Ramos (cell line): ENCODE results near the gene BORCS5.

Experiments
- in situ Hi-C: fragments of 300-500 bp; cut with MboI; formaldehyde crosslinking; loops from one replicate; pipeline ENCODE4 v1.14.3; 2022; ENCODE audit warnings: low sequenced_read_pairs; ENCODE audit not compliant: unreplicated experiment

The BORCS5 gene

DNA sequence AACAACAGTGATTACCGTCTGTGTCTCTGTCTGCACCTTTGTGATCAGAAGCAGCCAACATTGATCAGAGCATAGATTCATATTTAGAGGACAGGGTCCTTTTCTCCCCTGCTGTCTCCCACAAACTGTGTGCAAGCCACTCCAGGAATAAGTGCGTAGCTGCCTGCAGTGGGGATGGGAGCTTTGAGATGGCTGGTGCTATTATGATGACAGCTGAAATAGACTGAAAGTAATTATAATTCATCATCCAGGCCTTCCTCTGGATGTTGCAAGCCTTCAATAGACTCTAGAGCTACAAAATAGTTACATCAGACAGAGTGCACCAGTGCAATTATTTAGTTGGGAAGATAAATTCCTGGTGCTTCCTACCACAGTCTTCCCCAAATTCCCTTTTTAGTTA, 68.1 kb downstream of the BORCS5 start:
- in situ Hi-C loops = no loop called here

DNA sequence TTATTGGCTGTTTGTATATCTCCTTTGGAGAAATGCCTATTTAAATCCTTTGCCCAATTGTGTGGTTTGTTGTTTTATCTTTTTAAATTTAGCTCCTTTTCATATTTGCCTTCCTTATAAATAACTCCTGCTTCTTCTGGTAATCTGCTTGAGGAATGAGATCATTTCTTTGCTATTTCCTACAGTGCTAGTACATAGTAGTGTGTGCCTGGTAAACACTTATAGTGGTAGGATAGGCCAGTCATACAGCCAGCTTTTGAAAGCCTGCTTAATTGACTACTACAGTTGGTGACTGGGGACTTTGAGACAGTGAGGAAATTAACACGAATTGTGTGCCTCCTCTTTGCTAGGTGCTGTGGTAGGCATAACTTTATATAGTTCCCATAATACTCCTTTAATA, 68.7 kb downstream of the BORCS5 start:
- in situ Hi-C loops = no loop called here

GRCh38 chr12:12427568-12427967, 70.7 kb downstream of the BORCS5 start:
- in situ Hi-C loops = no loop called here

DNA sequence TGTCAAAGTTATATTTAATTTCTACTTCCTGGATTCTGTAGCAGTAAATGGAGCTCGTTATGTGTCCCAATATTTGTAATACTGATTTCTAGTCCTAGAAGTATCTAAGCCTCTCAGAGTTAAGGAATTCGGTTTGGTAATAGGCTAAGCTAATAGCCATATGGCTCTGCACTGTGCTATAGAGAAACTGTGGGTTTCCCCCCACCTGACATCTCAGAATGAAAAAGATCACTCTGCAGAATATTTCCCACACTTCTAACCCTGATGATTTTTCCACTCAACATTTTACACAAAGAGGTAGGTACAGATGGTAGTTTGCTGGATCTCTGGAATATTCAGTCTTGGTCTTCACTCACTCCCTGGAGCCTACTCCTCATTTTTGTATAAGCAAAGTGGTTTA, 71.2 kb downstream of the BORCS5 start:
- in situ Hi-C loops = no loop called here

DNA sequence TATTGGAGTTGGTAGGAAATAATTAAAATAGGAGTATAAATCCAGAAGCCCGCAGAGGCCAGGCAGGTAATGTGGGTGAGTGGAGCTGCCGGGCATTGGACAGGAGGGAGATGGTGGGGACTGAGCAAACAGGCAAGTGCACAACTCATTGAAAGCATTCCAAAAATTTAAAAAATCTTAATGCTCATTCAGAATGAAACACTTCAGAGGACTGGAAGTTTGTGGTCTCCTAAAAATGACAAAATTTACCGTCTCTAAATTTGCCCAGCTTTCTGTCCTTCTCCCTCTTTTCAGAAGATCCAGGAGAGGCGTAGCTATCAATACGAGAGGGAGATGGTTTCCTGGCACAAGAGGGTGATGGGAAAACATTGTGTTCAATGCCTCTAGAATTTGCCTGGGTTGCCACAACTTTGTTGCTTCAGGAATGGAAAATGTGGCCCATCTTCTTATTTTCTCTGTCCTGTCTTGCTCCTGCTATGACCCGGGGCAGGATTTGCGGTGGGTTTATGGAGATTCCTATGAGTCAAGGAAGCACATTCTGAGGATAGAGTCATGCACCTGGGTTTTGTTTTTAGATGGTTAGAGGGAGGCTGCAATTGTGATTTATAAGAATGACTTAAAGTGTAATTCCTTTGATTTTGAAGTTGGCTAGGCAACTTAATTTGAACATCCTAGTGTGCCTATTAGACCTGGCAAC, 72.2 kb downstream of the BORCS5 start:
- in situ Hi-C loops = no loop called here

DNA sequence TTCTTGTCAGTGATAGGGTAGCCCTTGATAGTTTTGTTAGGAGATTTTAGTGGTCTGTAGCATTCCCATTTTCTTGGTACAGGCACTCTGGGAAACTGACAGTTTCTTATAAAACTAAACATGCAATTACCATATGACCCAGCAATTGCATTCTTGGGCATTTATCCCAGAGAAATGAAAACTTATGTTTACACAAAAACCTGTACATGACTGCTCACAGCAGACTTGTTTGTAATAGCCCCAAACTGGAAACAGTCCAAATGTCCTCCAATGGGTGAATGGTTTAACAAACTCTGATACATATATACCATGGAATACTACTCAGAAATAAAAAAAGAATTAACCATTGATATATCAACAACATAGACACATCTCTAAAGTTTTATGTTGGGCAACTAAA, 75.5 kb downstream of the BORCS5 start:
- in situ Hi-C loops = no loop called here

GRCh38 chr12:12433203-12433731, 76.4 kb downstream of the BORCS5 start:
- in situ Hi-C loops = no loop called here

DNA sequence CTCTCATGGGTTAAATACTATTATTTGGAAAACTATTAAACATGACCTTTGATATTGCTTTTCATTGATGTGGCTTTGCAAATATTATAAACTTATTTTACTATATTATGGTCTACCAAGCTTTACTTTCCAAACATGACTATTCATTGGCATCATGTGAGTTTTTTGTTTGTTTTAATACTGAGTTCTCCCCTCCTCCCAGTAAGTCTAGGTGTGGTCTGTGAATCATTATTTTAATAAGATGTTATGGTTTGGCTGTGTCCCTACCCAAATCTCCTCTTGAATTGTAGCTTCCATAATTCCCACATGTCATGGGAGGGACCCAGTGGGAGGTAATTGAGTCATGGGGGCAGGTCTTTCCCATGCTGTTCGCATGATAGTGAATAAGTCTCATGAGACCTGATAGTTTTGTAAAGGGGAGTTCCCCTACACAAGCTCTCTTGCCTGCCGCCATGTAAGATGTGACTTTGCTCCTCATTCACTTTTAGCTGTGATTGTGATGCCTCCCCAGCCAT, 80.0 kb downstream of the BORCS5 start:
- in situ Hi-C loops = no loop called here

DNA sequence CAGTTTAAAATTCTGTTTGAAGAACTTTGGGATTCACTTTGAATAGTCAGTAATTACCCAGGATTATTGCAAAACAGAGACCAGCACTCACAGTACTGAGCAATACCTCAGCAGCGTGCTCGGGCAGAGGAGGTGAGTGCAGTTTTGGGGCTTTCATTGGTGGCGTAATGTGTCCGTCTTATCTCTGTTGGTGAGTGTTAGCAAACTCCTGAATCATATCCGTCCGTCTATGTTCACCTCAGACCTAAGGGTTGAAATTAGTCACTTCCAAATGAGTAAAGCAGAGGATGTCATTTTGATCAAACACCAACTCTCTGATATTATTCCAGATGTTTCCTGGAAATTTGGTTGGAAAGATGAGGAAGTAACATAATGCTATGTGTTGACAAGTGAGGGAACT, 82.8 kb downstream of the BORCS5 start:
- in situ Hi-C loops = no loop called here

- in situ Hi-C loops = no loop called here
These were observed 84.0 kb downstream of the BORCS5 start for GRCh38 chr12:12440784-12441428.

- in situ Hi-C loops = no loop called here
These were observed 84.5 kb downstream of the BORCS5 start for GRCh38 chr12:12441429-12441807.

DNA sequence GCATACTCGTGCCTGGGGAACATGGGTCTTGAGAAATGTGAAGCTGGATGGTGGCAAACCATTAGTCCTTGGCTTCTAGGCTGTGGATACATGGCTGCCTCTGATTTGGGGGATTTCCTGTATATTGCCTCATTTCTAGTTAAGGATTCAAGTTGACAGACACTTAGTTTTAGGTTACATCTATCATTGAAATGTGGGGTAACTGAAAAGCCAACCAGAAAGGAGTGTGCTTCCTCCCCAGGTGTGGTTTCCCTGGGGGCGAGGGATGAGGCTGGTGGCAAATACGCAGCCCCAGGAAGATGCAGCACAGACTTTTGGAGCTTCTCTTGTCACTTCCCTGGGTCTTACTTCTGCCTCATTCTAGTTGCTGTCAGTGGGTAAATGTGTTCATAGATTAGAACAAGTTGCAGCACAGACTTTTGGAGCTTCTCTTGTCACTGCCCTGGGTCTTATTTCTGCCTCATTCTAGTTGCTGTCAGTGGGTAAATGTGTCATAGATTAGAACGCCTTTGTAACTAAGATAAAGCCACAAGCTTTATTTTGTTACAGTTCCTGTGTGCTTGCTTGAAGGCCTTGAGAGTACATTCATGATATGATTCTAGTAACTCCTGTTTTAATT, 85.1 kb downstream of the BORCS5 start:
- in situ Hi-C loops = no loop called here

DNA sequence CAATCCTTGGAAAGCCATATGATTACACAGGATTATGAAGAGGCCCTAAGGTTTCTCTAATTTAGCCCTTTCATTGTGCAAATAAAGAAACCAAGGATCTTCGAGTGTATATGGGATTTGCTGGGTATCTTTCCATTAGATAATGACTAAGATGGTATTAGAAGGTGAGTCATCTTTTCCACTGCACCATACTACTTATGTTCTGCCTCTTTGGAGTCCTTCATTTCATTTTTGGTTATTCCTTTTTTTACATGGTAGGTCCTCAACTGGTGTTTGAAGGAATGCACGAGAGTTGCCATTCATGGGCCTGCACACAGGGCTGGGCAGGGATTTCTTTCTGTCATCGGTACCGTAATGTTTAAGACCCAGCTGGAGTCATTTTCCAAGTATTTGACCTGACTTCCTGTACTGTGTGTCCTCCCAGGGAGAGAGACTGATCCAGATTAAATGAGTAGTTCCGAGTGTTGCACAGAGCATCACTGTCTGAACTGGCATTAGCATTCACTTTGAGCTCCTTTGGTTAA, 85.7 kb downstream of the BORCS5 start:
- in situ Hi-C loops = no loop called here

GRCh38 chr12:12443431-12443878, 86.6 kb downstream of the BORCS5 start:
- in situ Hi-C loops = no loop called here

GRCh38 chr12:12445165-12445881, 88.4 kb downstream of the BORCS5 start:
- in situ Hi-C loops = no loop called here

DNA sequence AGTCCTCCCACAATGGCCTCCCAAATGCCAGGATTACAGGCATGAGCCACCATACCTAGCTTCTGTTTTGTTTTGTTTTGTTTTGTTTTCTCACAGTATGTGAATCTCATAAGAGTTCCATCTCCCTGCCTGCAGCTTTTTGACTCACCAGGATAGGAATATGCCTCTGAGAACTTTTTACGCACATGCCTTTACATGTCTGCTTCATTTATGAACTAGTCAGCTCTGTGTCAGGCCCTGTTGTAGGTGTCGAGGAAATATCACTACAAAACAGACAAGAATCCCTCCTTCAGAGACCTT, 89.0 kb downstream of the BORCS5 start:
- in situ Hi-C loops = no loop called here

- in situ Hi-C loops = no loop called here
These were observed 89.9 kb downstream of the BORCS5 start for GRCh38 chr12:12446786-12447185.

- in situ Hi-C loops = no loop called here
These were observed 90.4 kb downstream of the BORCS5 start for GRCh38 chr12:12447236-12447635.

GRCh38 chr12:12447837-12448236, 91.0 kb downstream of the BORCS5 start:
- in situ Hi-C loops = no loop called here

GRCh38 chr12:12449533-12450025, 92.7 kb downstream of the BORCS5 start:
- in situ Hi-C loops = no loop called here
